AG09319 (cell line): Measurements from ENCODE around the gene SPNS2.

Experiments used
- DNase-seq: peaks from one replicate; pipeline ENCODE4 v3.0.0-alpha.2; 2010; ENCODE audit warnings: low read depth; ENCODE audit errors: extremely low read depth
- TF ChIP-seq, protein P1 (sequence below): IDR thresholded peaks from 2 replicates; pipeline ENCODE4 v1.5.1; 2011; ENCODE audit warnings: low read depth, mild to moderate bottlenecking, inconsistent platforms, low read length, moderate library complexity

Gene SPNS2

DNA sequence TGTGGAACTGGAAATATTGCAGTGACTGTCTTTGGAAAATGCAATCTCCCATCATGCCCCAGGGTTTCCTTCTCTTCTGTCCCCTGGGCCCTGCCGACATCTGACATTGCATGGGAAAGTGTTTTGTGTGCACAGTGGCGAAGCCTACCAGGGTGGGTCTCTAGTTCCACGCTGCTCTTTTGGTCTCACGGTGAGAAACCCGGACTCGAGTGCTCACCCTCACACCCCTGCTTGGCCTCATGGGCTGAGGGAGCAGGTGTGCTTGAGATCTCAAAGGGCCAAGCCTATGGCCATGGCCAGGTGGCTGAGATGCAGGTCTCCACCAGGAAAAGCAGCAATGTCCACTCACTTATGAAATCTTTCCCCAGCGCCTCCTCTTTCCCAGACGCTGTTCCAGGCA, 32.9 kb upstream of the SPNS2 start:
- TF ChIP-seq, protein P1, sequence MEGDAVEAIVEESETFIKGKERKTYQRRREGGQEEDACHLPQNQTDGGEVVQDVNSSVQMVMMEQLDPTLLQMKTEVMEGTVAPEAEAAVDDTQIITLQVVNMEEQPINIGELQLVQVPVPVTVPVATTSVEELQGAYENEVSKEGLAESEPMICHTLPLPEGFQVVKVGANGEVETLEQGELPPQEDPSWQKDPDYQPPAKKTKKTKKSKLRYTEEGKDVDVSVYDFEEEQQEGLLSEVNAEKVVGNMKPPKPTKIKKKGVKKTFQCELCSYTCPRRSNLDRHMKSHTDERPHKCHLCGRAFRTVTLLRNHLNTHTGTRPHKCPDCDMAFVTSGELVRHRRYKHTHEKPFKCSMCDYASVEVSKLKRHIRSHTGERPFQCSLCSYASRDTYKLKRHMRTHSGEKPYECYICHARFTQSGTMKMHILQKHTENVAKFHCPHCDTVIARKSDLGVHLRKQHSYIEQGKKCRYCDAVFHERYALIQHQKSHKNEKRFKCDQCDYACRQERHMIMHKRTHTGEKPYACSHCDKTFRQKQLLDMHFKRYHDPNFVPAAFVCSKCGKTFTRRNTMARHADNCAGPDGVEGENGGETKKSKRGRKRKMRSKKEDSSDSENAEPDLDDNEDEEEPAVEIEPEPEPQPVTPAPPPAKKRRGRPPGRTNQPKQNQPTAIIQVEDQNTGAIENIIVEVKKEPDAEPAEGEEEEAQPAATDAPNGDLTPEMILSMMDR: no peak
- DNase-seq: no peak

DNA sequence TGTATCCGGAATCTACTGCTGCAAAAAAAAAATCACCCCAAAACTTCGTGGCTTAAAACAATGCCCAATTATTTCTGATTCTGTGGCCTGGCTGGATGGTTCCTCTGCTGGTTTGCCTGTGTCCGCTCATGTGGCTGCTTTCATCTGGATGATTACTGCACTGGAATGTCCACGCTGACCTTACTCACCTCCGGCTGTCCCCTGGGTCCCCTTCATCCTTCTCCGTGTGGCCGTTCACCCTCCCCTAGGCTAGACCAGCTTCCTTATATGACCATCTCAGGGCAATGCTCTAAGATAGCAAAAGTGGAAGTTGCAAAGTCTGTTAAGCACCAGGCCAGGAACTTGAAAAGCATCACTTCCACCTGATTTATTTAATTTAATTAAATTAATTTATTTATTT, 31.4 kb upstream of the SPNS2 start:
- DNase-seq: no peak
- TF ChIP-seq, protein P1: no peak

DNA sequence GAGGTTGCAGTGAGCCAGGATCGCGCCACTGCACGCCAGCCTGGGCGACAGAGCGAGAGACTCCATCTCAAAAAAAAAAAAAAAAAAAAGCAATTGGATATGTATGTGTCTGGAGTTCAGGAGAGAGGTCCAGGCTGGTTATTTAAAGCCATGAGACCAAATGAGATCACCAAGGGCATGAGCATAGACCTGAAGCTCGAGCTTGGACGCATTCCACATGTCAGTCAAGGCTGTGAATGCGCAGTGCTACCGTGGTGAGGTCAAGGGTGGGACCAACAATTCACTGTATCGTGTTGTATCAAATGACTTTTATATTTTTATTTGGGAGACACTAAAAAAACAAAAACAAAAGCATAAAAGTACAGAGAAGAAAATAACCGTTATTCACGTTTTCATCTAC, 29.1 kb upstream of the SPNS2 start:
- no peak for DNase-seq
- TF ChIP-seq, protein P1: no peak

DNA sequence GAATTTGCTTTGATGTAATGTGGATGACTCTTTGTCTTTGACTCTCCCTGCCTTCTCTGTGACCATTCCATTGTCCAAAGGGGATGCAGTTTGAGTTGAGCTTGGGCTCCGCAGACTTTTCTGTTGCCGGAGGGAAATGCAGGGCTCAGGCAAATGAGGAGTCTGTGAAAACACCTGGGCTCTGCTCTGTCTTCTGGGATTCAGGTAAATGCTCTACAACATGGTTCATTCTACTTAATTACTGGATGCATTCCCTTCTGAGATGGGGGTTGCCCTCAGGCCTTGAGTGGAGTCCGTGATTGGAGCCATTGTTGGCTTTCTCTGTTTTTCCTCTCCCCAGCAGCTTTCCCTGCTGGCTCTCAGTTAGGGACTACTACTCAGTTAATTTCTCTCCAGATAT, 26.4 kb upstream of the SPNS2 start:
- no peak for DNase-seq
- TF ChIP-seq, protein P1: no peak

DNA sequence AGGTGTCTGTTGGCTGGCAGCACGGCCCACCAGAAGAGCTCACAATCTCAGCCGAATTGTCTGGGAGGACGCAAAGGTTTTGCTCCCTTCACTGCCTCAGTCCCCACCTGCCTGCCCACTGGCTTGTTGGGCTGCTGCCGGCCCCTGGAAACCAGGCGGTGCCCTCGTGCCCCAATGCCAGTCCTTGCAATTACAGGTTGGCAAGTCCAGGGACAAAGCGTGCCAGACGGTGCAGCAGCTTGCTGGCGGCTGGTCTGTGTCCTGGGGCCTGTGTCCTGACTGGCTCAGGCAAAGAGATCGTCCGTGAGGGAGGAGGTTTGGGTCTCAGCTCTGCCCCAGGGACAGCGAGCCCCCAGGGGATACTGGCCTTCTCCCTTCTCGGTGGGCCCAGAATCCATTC, 24.6 kb upstream of the SPNS2 start:
- TF ChIP-seq, protein P1: no peak

DNA sequence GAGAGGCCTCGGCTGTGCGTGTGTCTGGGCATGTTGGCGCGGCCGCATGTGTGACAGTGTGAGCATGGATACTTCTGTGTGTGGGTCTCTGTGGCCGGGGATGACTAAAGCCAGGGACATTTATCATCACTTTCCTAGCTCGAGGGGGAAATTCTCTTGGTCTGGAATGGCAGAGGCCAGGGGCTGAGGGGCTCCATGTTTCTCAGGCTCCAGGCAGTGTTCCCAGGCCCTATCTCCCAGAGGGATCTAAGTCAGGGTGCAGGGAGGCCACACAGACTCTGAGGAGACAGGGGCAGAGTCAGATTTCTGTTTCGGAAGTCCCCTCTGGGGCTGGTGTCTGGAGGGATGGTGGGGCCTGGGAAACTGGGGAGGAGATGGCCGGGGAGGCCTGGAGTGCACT, 23.7 kb upstream of the SPNS2 start:
- DNase-seq: no peak
- TF ChIP-seq, protein P1: no peak

More for the DNA sequence above, 24.6 kb upstream of the SPNS2 start:
- no peak for DNase-seq

DNA sequence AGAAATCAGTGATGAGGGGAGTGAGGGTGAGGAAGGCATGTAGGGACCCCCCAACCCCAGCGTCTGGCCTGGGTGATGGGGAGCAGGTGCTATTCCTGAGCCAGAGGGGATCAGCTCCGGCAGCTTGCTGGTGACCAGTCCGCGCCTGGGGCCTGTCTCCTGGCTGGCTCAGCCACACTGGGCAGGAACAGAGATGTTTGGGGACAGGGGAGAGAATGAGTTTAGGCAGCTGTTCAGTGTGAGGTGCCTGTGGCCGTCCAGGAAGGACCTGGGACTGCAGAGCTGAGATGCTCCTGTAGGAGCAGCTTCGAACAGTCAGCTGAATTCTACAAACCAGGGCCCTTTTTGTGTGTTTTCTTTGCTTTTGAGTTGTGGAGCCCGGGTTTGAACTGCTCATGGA, 23.2 kb upstream of the SPNS2 start:
- DNase-seq: no peak
- TF ChIP-seq, protein P1: no peak
